Thyroid gland (tissue), 4 donors: ENCODE measurements around the gene MARCHF2. TPM values are rescaled to one million over a fixed set of nuclear protein-coding genes. Genes with fewer than 3 reads are reported as not detected.
"Not testable (repeated sequence)": the region's sequence is repeated elsewhere in the genome, so short reads cannot be mapped to it uniquely, and the experiment has no call there.

ENCODE experiments used
- DNase-seq, 2 donors: peaks; one replicate each; pipeline ENCODE4 v3.0.0-alpha.2; 2019
- H3K27ac ChIP-seq, 3 donors: fragments of 200-600 bp; sonication (generic); 1 replicate in 2 of 3; 2 replicates in 1 of 3; pipeline ENCODE4 v1.5.1; 2016 to 2019; ENCODE audit warnings: mild to moderate bottlenecking in 1 of 3, moderate library complexity in 1 of 3
- H3K27me3 ChIP-seq: fragments of 200-600 bp; sonication (generic); one replicate; pipeline ENCODE4 v1.5.1; 2019
- H3K36me3 ChIP-seq, 2 donors: fragments of 200-600 bp; sonication (generic); one replicate each; pipeline ENCODE4 v1.5.1; 2016 to 2019
- H3K4me1 ChIP-seq, 2 donors: fragments of 200-600 bp; sonication (generic); one replicate each; pipeline ENCODE4 v1.5.1; 2017 to 2019
- H3K4me3 ChIP-seq, 3 donors: fragments of 200-600 bp; sonication (generic); replicated peaks in 1 of 3; 1 replicate in 2 of 3; 2 replicates in 1 of 3; pipeline ENCODE4 v1.5.1; 2016; ENCODE audit warnings: mild to moderate bottlenecking in 1 of 3
- H3K9me3 ChIP-seq: fragments of 200-600 bp; sonication (generic); one replicate; pipeline ENCODE4 v1.5.1; 2017
- CTCF ChIP-seq, 6 experiments: fragments of 200-600 bp in 3 of 6; fragments of 450-650 bp in 3 of 6; sonication (generic) in 3 of 6; IDR thresholded peaks; one replicate each; pipeline ENCODE4 v1.5.1; 2016 to 2019; ENCODE audit warnings: antibody characterized with exemption in 6 of 6, mild to moderate bottlenecking in 2 of 6, inconsistent platforms in 1 of 6, moderate library complexity in 1 of 6
- POLR2A ChIP-seq, 2 donors: fragments of 450-650 bp; IDR thresholded peaks; one replicate each; pipeline ENCODE4 v1.6.1; 2017; ENCODE audit warnings: antibody characterized with exemption in 2 of 2, mild to moderate bottlenecking in 2 of 2, moderate library complexity in 1 of 2
- WGBS, 2 donors: methylation state at CpG; one replicate each; pipeline ENCODE4 v1.1.5; 2017; 5-methylcytosine and 5-hydroxymethylcytosine counted together
- intact Hi-C: fragments of 100-400 bp; cut with DNase I; formaldehyde crosslinking; loops from one replicate; pipeline ENCODE4 v1.15.1; 2023
- total RNA-seq, 4 donors: library from RNA; depleted of rRNA; stranded (reverse); fragments of >200 nt; gene quantifications; one replicate each; pipeline ENCODE4 v1.2.3, GENCODE V29; 2016

The MARCHF2 gene
- total RNA-seq, 4 donors from 2014 or later: 168 to 245 (median 215) TPM

- peaks cover 0 to 3% of the 10 kb centered on the region in 2 donors for H3K4me1 ChIP-seq
- H3K36me3 ChIP-seq: peaks cover 9 to 11% of the 10 kb centered on the region in 2 donors
- 93 to 94% methylated on average over 14 to 20 of the region's 20 CpGs for WGBS, 2 donors
- no peaks in the 10 kb centered on the region for H3K27me3 ChIP-seq
- no peak overlapping the region for H3K27ac ChIP-seq
- intact Hi-C loops: no loop called here
- TF ChIP-seq POLR2A (IDR thresholded peaks at IDR 0.05): no peak
- TF ChIP-seq CTCF (IDR thresholded peaks at IDR 0.05): no peak
- H3K9me3 ChIP-seq: no peaks in the 10 kb centered on the region
- H3K4me3 ChIP-seq: no peak overlapping the region
- no peak for DNase-seq
Observed at GRCh38 chr19:8430650-8431049, 17.5 kb downstream of the MARCHF2 start.

- intact Hi-C loops: no loop called here
Observed at GRCh38 chr19:8438236-8438635, 25.1 kb downstream of the MARCHF2 start.

GRCh38 chr19:8441725-8442544 lies 28.8 kb downstream of the MARCHF2 start:
- Histone ChIP-seq H3K36me3 (peaks cover 0 to 10% of the 10 kb centered on the region in 2 donors), H3K4me1 (peaks cover 20 to 22% of the 10 kb centered on the region in 2 donors), H3K4me3 (no peak overlapping the region), H3K27me3 (no peaks in the 10 kb centered on the region), H3K27ac (no peak overlapping the region), H3K9me3 (no peaks in the 10 kb centered on the region)
- intact Hi-C loops: loop anchor here (10.0 kb wide), 1 partner anchor 97 kb away; the partner anchor contains the start of gene KANK3
- 86 to 87% methylated on average over 5 to 6 of the region's 6 CpGs for WGBS, 2 donors
- no peak for TF ChIP-seq POLR2A (IDR thresholded peaks at IDR 0.05)
- TF ChIP-seq CTCF (IDR thresholded peaks at IDR 0.05): no peak
- no peak for DNase-seq

More at GRCh38 chr19:8438236-8438635, 25.1 kb downstream of the MARCHF2 start:
- H3K4me3 ChIP-seq: no peak overlapping the region
- H3K9me3 ChIP-seq: no peaks in the 10 kb centered on the region
- H3K36me3 ChIP-seq: peaks cover 0 to 10% of the 10 kb centered on the region in 2 donors
- no peak for DNase-seq
- peak overlapping the region in 2 of 3 donors; percentile 19 to 61 for H3K27ac ChIP-seq
- WGBS, 2 donors: 93 to 96% methylated on average over 8 to 12 of the region's 12 CpGs
- peaks cover 4 to 16% of the 10 kb centered on the region in 2 donors for H3K4me1 ChIP-seq
- TF ChIP-seq CTCF (IDR thresholded peaks at IDR 0.05): no peak
- no peak for TF ChIP-seq POLR2A (IDR thresholded peaks at IDR 0.05)
- H3K27me3 ChIP-seq: no peaks in the 10 kb centered on the region

GRCh38 chr19:8444140-8444676 lies 31.1 kb downstream of the MARCHF2 start:
- H3K4me1 ChIP-seq: peaks cover 33 to 37% of the 10 kb centered on the region in 2 donors
- peak overlapping the region; percentile 29 to 93 (median 87) for H3K4me3 ChIP-seq
- H3K27me3 ChIP-seq, DNase-seq, H3K36me3 ChIP-seq, H3K9me3 ChIP-seq: not testable (repeated sequence)
- H3K27ac ChIP-seq: peak overlapping the region; percentile 67 to 98 (median 98)
- 29 to 30% methylated on average over 32 of the region's 32 CpGs for WGBS, 2 donors
- intact Hi-C loops: loop anchor here (10.0 kb wide), 1 partner anchor 99 kb away; the partner anchor contains the start of gene KANK3

GRCh38 chr19:8444677-8445487 lies 31.8 kb downstream of the MARCHF2 start, which contains the start of gene HNRNPM:
Gene HNRNPM, plus strand, starts transcription at chr19:8444975. Its CDS starts 24 bp downstream, at chr19:8444999.
- peaks cover 35 to 40% of the 10 kb centered on the region in 2 donors for H3K4me1 ChIP-seq
- H3K9me3 ChIP-seq: no peaks in the 10 kb centered on the region
- H3K36me3 ChIP-seq: no peaks in the 10 kb centered on the region
- H3K27ac ChIP-seq: peak within 1 kb of the TSS; percentile 97 to 98 (median 98)
- no peaks in the 10 kb centered on the region for H3K27me3 ChIP-seq
- intact Hi-C loops: loop anchor here (10.0 kb wide), 1 partner anchor 100 kb away; the partner anchor contains the start of gene KANK3
- peak within 1 kb of the TSS; percentile 92 to 98 (median 93) for H3K4me3 ChIP-seq
- TF ChIP-seq CTCF (IDR thresholded peaks at IDR 0.05): peak in 1 of 6 experiments; percentile 4
- TF ChIP-seq POLR2A (IDR thresholded peaks at IDR 0.05): peak in 1 of 2 donors; percentile 96
- 0% methylated on average over 6 to 15 of the region's 93 CpGs for WGBS, 2 donors
- DNase-seq: peak; percentile 99 to 100
